ENCODE data around the gene PCDH9. TPM values are rescaled to one million over a fixed set of nuclear protein-coding genes. Genes with fewer than 3 reads are reported as not detected.

The PCDH9 gene
- total and polyA plus RNA-seq, 11 donors: 3.0 to 39.6 (median 21.6) TPM

GRCh38 chr13:66639044-66639443 is 591.1 kb downstream of the PCDH9 start:
- Histone ChIP-seq H3K36me3 (no peaks in the 10 kb centered on the region), H3K27me3 (no peaks in the 10 kb centered on the region), H3K4me1 (peaks cover 0 to 5% (median 0%) of the 10 kb centered on the region in 12 donors), H3K4me3 (no peak overlapping the region), H3K27ac (no peak overlapping the region), H3K9me3 (peaks cover 0 to 4% (median 0%) of the 10 kb centered on the region in 12 donors)
- WGBS, 4 donors: 71 to 85% (median 80%) methylated on average over 1 of the region's 1 CpG
- intact Hi-C loops (cut with DNase I): no loop called here
- no peak for DNase-seq
- no peak for TF ChIP-seq CTCF (IDR thresholded peaks at IDR 0.05)
- no peak for TF ChIP-seq POLR2A (IDR thresholded peaks at IDR 0.05)
- no peak for ATAC-seq

- no peak overlapping the region for H3K27ac ChIP-seq
- peaks cover 0 to 4% (median 0%) of the 10 kb centered on the region in 12 donors for H3K9me3 ChIP-seq
- DNase-seq: no peak
- 79 to 94% (median 86%) methylated on average over 1 of the region's 1 CpG for WGBS, 4 donors
- H3K4me1 ChIP-seq: peaks cover 0 to 5% (median 0%) of the 10 kb centered on the region in 12 donors
- H3K36me3 ChIP-seq: no peaks in the 10 kb centered on the region
- ATAC-seq: no peak
- TF ChIP-seq POLR2A (IDR thresholded peaks at IDR 0.05): no peak
- no peak for TF ChIP-seq CTCF (IDR thresholded peaks at IDR 0.05)
- no peak overlapping the region for H3K4me3 ChIP-seq
- no peaks in the 10 kb centered on the region for H3K27me3 ChIP-seq
- intact Hi-C loops (cut with DNase I): no loop called here
Measured at GRCh38 chr13:66635526-66635925, 594.6 kb downstream of the PCDH9 start.

GRCh38 chr13:66634384-66634783 is 595.8 kb downstream of the PCDH9 start:
- intact Hi-C loops (cut with DNase I): no loop called here
- no peaks in the 10 kb centered on the region for H3K27me3 ChIP-seq
- H3K4me1 ChIP-seq: peaks cover 0 to 5% (median 0%) of the 10 kb centered on the region in 12 donors
- ATAC-seq: peak in 3 of 4 donors; percentile 59 to 78 (median 70)
- no peak overlapping the region for H3K4me3 ChIP-seq
- H3K36me3 ChIP-seq: no peaks in the 10 kb centered on the region
- H3K9me3 ChIP-seq: peaks cover 0 to 6% (median 0%) of the 10 kb centered on the region in 12 donors
- H3K27ac ChIP-seq: no peak overlapping the region
- no peak for TF ChIP-seq POLR2A (IDR thresholded peaks at IDR 0.05)
- TF ChIP-seq CTCF (IDR thresholded peaks at IDR 0.05): no peak
- no peak for DNase-seq

GRCh38 chr13:66627512-66627911 is 602.6 kb downstream of the PCDH9 start:
- H3K4me3 ChIP-seq: no peak overlapping the region
- intact Hi-C loops (cut with DNase I): loop anchor here in 3 of 10 donors (10.0 kb wide), 2 partner anchors 367 to 597 kb away; no protein-coding TSS in a partner anchor

More at GRCh38 chr13:66627512-66627911, 602.6 kb downstream of the PCDH9 start:
- WGBS, 4 donors: 61 to 79% (median 69%) methylated on average over 4 of the region's 4 CpGs
- Histone ChIP-seq H3K27ac (no peak overlapping the region), H3K9me3 (peaks cover 0 to 7% (median 0%) of the 10 kb centered on the region in 12 donors), H3K27me3 (no peaks in the 10 kb centered on the region), H3K36me3 (no peaks in the 10 kb centered on the region), H3K4me1 (peaks cover 0 to 16% (median 0%) of the 10 kb centered on the region in 12 donors)
- TF ChIP-seq CTCF (IDR thresholded peaks at IDR 0.05): no peak
- TF ChIP-seq POLR2A (IDR thresholded peaks at IDR 0.05): no peak
- DNase-seq (no peak), ATAC-seq (no peak)

Measured in heart left ventricle (tissue), 16 donors.